Measurements from ENCODE around the gene OTUB2. TPM values are rescaled to one million over a fixed set of nuclear protein-coding genes. Genes with fewer than 3 reads are reported as not detected.
A peak's percentile ranks its signal among the peaks of the same experiment; 100 is the strongest.

Gene OTUB2
- total and polyA plus RNA-seq, 11 donors: 0.09 to 0.60 (median 0.38) TPM

GRCh38 chr14:94051115-94051514 is 25.0 kb downstream of the OTUB2 start:
- 41 to 48% (median 47%) methylated on average over 9 of the region's 9 CpGs for WGBS, 4 donors
- H3K4me1 ChIP-seq: peaks cover 0 to 37% (median 17%) of the 10 kb centered on the region in 12 donors
- no peaks in the 10 kb centered on the region for H3K9me3 ChIP-seq
- H3K27me3 ChIP-seq: no peaks in the 10 kb centered on the region
- intact Hi-C loops (cut with DNase I): loop anchor here in 4 of 10 donors (5.0 kb wide), 1 partner anchor 86 kb away; no protein-coding TSS in a partner anchor
- H3K27ac ChIP-seq: peak overlapping the region in 5 of 12 donors; percentile 10 to 57 (median 41)
- no peak for TF ChIP-seq POLR2A (IDR thresholded peaks at IDR 0.05)
- TF ChIP-seq CTCF (IDR thresholded peaks at IDR 0.05): peak in 9 of 12 donors; percentile 9 to 55 (median 39)
- DNase-seq: peak in 3 of 5 donors; percentile 49 to 67 (median 52)
- ATAC-seq: peak in 2 of 4 donors; percentile 24 to 41
- no peak overlapping the region for H3K4me3 ChIP-seq
- H3K36me3 ChIP-seq: peaks cover 0 to 100% (median 97%) of the 10 kb centered on the region in 9 donors

DNA sequence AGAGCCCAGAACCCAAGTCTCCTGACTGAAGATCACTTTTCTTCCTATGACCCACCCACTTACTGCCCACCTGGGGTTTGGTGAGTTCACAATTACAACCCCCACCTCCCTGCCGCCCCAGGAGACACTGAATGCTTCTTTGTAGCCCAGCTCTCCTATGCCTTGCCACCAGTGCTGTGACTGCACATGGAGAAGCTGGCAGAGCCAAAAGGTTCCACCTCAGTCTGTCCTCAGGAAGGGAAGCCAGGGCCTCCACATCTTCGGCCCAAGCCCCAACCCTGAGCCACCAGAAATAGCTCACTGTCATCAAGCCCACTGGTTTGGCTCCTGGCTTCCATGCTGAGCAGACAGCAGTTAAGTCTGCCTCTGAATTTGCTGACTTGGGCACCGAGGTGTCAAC is 25.6 kb downstream of the OTUB2 start:
- peaks cover 0 to 100% (median 97%) of the 10 kb centered on the region in 9 donors for H3K36me3 ChIP-seq
- H3K4me3 ChIP-seq: no peak overlapping the region
- ATAC-seq (peak in 3 of 4 donors; percentile 47 to 70 (median 49)), DNase-seq (peak in 1 of 5 donors; percentile 9)
- TF ChIP-seq POLR2A (IDR thresholded peaks at IDR 0.05) (no peak), CTCF (IDR thresholded peaks at IDR 0.05) (no peak)
- 48 to 70% (median 64%) methylated on average over 3 of the region's 3 CpGs for WGBS, 4 donors
- H3K27ac ChIP-seq: peak overlapping the region in 6 of 12 donors; percentile 10 to 45 (median 38)
- no peaks in the 10 kb centered on the region for H3K9me3 ChIP-seq
- intact Hi-C loops (cut with DNase I): loop anchor here in 4 of 10 donors (5.0 kb wide), 1 partner anchor 86 kb away; no protein-coding TSS in a partner anchor
- peaks cover 0 to 37% (median 18%) of the 10 kb centered on the region in 12 donors for H3K4me1 ChIP-seq
- no peaks in the 10 kb centered on the region for H3K27me3 ChIP-seq

DNA sequence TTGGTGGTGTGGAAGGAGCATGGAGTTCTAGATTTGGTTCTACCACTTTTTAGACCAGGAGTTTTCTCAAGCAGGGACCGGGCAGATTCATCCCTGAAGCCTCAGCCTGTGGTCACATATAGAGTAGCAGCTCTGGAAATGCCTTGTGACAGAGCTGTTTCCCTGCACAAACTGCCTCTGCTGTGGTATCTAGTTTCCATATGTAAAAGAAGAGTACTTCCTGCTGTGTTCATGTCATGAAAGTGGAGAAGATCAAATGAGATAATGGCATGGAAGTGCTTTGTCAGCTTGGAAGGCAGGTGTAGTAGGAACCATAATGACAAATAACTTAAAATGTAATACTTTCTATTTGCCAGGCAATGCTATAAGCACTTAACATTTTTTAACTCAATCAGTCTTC is 26.1 kb downstream of the OTUB2 start:
- Histone ChIP-seq H3K36me3 (peaks cover 0 to 100% (median 97%) of the 10 kb centered on the region in 9 donors), H3K9me3 (no peaks in the 10 kb centered on the region), H3K27ac (peak overlapping the region in 1 of 12 donors; percentile 36)

More for the DNA sequence above, 26.1 kb downstream of the OTUB2 start:
- intact Hi-C loops (cut with DNase I): loop anchor here in 4 of 10 donors (5.0 kb wide), 1 partner anchor 85 kb away; no protein-coding TSS in a partner anchor
- H3K27me3 ChIP-seq: no peaks in the 10 kb centered on the region
- no peak for DNase-seq
- WGBS, 4 donors: 71 to 91% (median 84%) methylated on average over 1 of the region's 1 CpG
- no peak for ATAC-seq
- peaks cover 0 to 41% (median 21%) of the 10 kb centered on the region in 12 donors for H3K4me1 ChIP-seq
- no peak overlapping the region for H3K4me3 ChIP-seq
- TF ChIP-seq CTCF (IDR thresholded peaks at IDR 0.05) (no peak), POLR2A (IDR thresholded peaks at IDR 0.05) (no peak)
